Mesothelial cell of epicardium (in vitro differentiated cells): Measurements from ENCODE around the gene ZNF2. TPM values are rescaled to one million over a fixed set of nuclear protein-coding genes. Genes with fewer than 3 reads are reported as not detected.

ENCODE experiments used
- DNase-seq, 2 experiments: peaks; one replicate each; pipeline ENCODE4 v3.0.0; 2021; ENCODE audit warnings: low spot score in 2 of 2; ENCODE audit not compliant: unreplicated experiment in 2 of 2
- H3K27ac Mint-ChIP-seq: 2 replicates; pipeline ENCODE4 v1.8.0; 2021; ENCODE audit warnings: mixed read lengths
- H3K27me3 Mint-ChIP-seq: 2 replicates; pipeline ENCODE4 v1.8.0; 2021; ENCODE audit warnings: low read depth, mixed read lengths
- H3K36me3 Mint-ChIP-seq: 2 replicates; pipeline ENCODE4 v1.8.0; 2021; ENCODE audit warnings: mixed read lengths
- H3K4me1 Mint-ChIP-seq: 2 replicates; pipeline ENCODE4 v1.8.0; 2021; ENCODE audit warnings: mixed read lengths
- H3K4me3 Mint-ChIP-seq: 2 replicates; pipeline ENCODE4 v1.8.0; 2021; ENCODE audit warnings: mild to moderate bottlenecking, moderate library complexity, mixed read lengths
- H3K9me3 Mint-ChIP-seq: 2 replicates; pipeline ENCODE4 v1.8.0; 2021; ENCODE audit warnings: mixed read lengths
- CTCF ChIP-seq: fragments of 200-600 bp; sonication (generic); IDR thresholded peaks from one replicate; pipeline ENCODE4 v1.5.0; 2021; ENCODE audit warnings: antibody characterized with exemption; ENCODE audit not compliant: unreplicated experiment
- total RNA-seq: library from RNA; stranded (reverse); gene quantifications from 3 replicates; pipeline ENCODE4 v1.2.1, GENCODE V29; 2021

The ZNF2 gene
- total RNA-seq, 1 donor from 2014 or later, result 6.2 TPM

DNA sequence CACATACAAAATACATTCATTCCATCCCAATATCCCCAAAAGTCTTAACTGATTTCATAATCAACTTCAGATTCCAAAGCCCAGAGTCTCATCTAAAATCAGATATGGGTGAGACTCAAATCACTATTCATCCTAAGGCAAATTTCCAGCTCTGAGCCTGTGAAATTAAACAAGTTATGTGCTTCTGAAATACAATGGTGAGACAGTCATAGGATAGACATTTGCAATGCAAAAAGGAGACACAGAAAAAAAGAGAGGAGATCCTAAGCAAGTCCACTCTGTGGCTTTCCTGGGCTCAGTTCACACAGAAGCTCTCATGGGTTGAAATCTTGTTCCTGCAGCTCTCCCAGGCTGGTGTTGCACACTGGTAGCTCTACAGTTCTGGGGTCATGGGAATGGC lies 60.0 kb downstream of the ZNF2 start:
- Mint-ChIP-seq H3K36me3 (peaks cover 32% of the 10 kb centered on the region), H3K9me3 (peaks cover 46% of the 10 kb centered on the region), H3K4me3 (no peak overlapping the region), H3K4me1 (no peaks in the 10 kb centered on the region), H3K27me3 (no peaks in the 10 kb centered on the region), H3K27ac (no peak overlapping the region)
- no peak for DNase-seq
- TF ChIP-seq CTCF, result no peak

- Mint-ChIP-seq H3K27ac (no peak overlapping the region), H3K9me3 (peaks cover 27% of the 10 kb centered on the region), H3K4me1 (no peaks in the 10 kb centered on the region), H3K4me3 (no peak overlapping the region), H3K36me3 (peaks cover 3% of the 10 kb centered on the region), H3K27me3 (no peaks in the 10 kb centered on the region)
- peak in 1 of 2 experiments; percentile 59 for DNase-seq
- peak; percentile 76 for TF ChIP-seq CTCF
Observed at GRCh38 chr2:95231723-95232122, 66.1 kb downstream of the ZNF2 start.

DNA sequence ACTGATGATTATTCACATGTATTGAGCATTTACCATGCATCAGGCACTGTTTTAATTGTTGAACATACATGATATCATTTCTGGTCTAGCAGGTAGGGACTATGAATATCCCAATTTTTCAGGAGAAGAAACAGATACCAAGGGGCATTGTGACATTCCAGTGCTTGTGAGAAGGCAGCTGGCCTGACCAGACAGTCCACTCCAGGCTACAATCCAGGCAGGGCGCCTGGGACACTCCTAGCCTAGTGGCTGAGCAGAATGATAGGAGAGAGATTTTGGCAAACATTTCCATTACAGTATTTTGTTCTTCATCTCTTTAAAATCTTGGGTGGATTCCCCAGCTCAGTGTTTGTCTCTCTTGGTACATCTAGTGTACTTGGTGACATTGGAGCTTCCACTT lies 66.6 kb downstream of the ZNF2 start:
- Mint-ChIP-seq H3K4me3 (no peak overlapping the region), H3K27me3 (no peaks in the 10 kb centered on the region), H3K9me3 (peaks cover 27% of the 10 kb centered on the region), H3K27ac (no peak overlapping the region), H3K36me3 (peaks cover 3% of the 10 kb centered on the region), H3K4me1 (no peaks in the 10 kb centered on the region)
- no peak for TF ChIP-seq CTCF
- DNase-seq, result no peak

Other genes starting within 250 kb of the ZNF2 start
- not detected in 3 replicates for gene MAL, start 140.1 kb upstream of the ZNF2 start, total RNA-seq
- 45.2 to 47.6 TPM (median 45.8 TPM) in 3 replicates for gene MRPS5, start 44.0 kb upstream of the ZNF2 start, total RNA-seq
- 36.4 to 38.0 TPM (median 37.5 TPM) in 3 replicates for gene ZNF514, start 6.0 kb upstream of the ZNF2 start, total RNA-seq
- 16.7 to 17.2 TPM (median 17.0 TPM) in 3 replicates for gene ZNF892, start 41.7 kb downstream of the ZNF2 start, total RNA-seq
- 20.3 to 23.5 TPM (median 22.1 TPM) in 3 replicates for gene PROM2, start 108.6 kb downstream of the ZNF2 start, total RNA-seq
- 8.3 to 9.2 TPM (median 8.3 TPM) in 3 replicates for gene KCNIP3, start 131.5 kb downstream of the ZNF2 start, total RNA-seq
- gene FAHD2A, start 236.9 kb downstream of the ZNF2 start, total RNA-seq, result 43.3 to 45.2 TPM (median 43.5 TPM) in 3 replicates